GM23338 (cell line): Measurements from ENCODE around the gene SLC9A3. TPM values are rescaled to one million over a fixed set of nuclear protein-coding genes. Genes with fewer than 3 reads are reported as not detected.

Experiments used
- ATAC-seq: fragments of 200-7000 bp; cut with Tn5 transposase; 3 replicates; pipeline ENCODE4 v1.9.1; 2020
- DNase-seq: peaks from one replicate; pipeline ENCODE4 v3.0.0-alpha.2; 2015; ENCODE audit warnings: low spot score
- H2AFZ ChIP-seq: fragments of 200-600 bp; sonication (generic); 2 replicates; pipeline ENCODE4 v1.8.0; 2016; ENCODE audit warnings: antibody characterized with exemption, mild to moderate bottlenecking, moderate library complexity
- H3F3A ChIP-seq: fragments of 200-600 bp; sonication (generic); replicated peaks from 2 replicates; pipeline ENCODE4 v1.8.0; 2017; ENCODE audit warnings: antibody characterized with exemption, mixed run types, low read depth
- H3K27ac ChIP-seq: fragments of 200-600 bp; sonication (generic); 2 replicates; pipeline ENCODE4 v1.6.1; 2016; ENCODE audit warnings: low read depth
- H3K27me3 ChIP-seq: fragments of 200-600 bp; sonication (generic); 2 replicates; pipeline ENCODE4 v1.8.0; 2016; ENCODE audit warnings: mild to moderate bottlenecking, mixed run types, moderate library complexity; ENCODE audit not compliant: insufficient read depth
- H3K36me3 ChIP-seq: fragments of 200-600 bp; sonication (generic); 2 replicates; pipeline ENCODE4 v1.8.0; 2016; ENCODE audit warnings: mild to moderate bottlenecking; ENCODE audit not compliant: insufficient read depth
- H3K4me1 ChIP-seq: fragments of 200-600 bp; sonication (generic); 2 replicates; pipeline ENCODE4 v1.8.0; 2016; ENCODE audit warnings: mild to moderate bottlenecking, moderate library complexity; ENCODE audit not compliant: insufficient read depth
- H3K4me2 ChIP-seq: fragments of 200-600 bp; sonication (generic); 2 replicates; pipeline ENCODE4 v1.7.1; 2017; ENCODE audit warnings: mixed run types
- H3K4me3 ChIP-seq: fragments of 200-600 bp; sonication (generic); 2 replicates; pipeline ENCODE4 v1.6.1; 2016; ENCODE audit warnings: mixed run types
- H3K79me2 ChIP-seq: fragments of 200-600 bp; sonication (generic); replicated peaks from 2 replicates; pipeline ENCODE4 v1.8.0; 2017; ENCODE audit warnings: mild to moderate bottlenecking; ENCODE audit not compliant: insufficient read depth
- H3K9me2 ChIP-seq: fragments of 200-600 bp; sonication (generic); 2 replicates; pipeline ENCODE4 v1.8.0; 2017; ENCODE audit not compliant: insufficient read depth
- H4K20me1 ChIP-seq: fragments of 200-600 bp; sonication (generic); replicated peaks from 2 replicates; pipeline ENCODE4 v1.8.0; 2017; ENCODE audit warnings: mild to moderate bottlenecking; ENCODE audit not compliant: insufficient read depth
- H3K27ac Mint-ChIP-seq: 2 replicates; pipeline ENCODE4 v1.8.0; 2020; ENCODE audit warnings: inconsistent platforms, mild to moderate bottlenecking, moderate library complexity, mixed read lengths
- H3K27me3 Mint-ChIP-seq: 3 replicates; pipeline ENCODE4 v1.8.0; 2022; ENCODE audit warnings: low read depth, mild to moderate bottlenecking, moderate library complexity, mixed read lengths, inconsistent platforms; ENCODE audit not compliant: insufficient read depth, poor library complexity
- H3K36me3 Mint-ChIP-seq: 3 replicates; pipeline ENCODE4 v1.8.0; 2021; ENCODE audit warnings: low read depth, mild to moderate bottlenecking, inconsistent platforms, moderate library complexity, mixed read lengths
- H3K4me1 Mint-ChIP-seq: 3 replicates; pipeline ENCODE4 v1.8.0; 2020; ENCODE audit warnings: mild to moderate bottlenecking, inconsistent platforms, mixed read lengths
- H3K4me3 Mint-ChIP-seq: 3 replicates; pipeline ENCODE4 v1.8.0; 2021; ENCODE audit warnings: moderate library complexity, mild to moderate bottlenecking, inconsistent platforms, mixed read lengths
- H3K9me3 Mint-ChIP-seq: 3 replicates; pipeline ENCODE4 v1.8.0; 2020; ENCODE audit warnings: moderate library complexity, mild to moderate bottlenecking, inconsistent platforms, mixed read lengths
- CREB1 ChIP-seq: fragments of 250-450 bp; sonication (Bioruptor Pico); IDR thresholded peaks from 2 replicates; pipeline ENCODE4 v1.5.0; 2020; ENCODE audit warnings: low read depth, mild to moderate bottlenecking, moderate library complexity
- CTCF ChIP-seq, 2 experiments: fragments of 200-600 bp in 1 of 2; sonication (generic) in 1 of 2; conservative IDR thresholded peaks; 2 replicates each; pipeline versions ENCODE4 v1.5.1 to v1.6.1; 2016 to 2017; ENCODE audit warnings: antibody characterized with exemption in 2 of 2, low read depth in 2 of 2, mild to moderate bottlenecking in 2 of 2, moderate library complexity in 1 of 2
- EZH2 ChIP-seq: fragments of 200-600 bp; sonication (generic); IDR thresholded peaks from one replicate; pipeline ENCODE4 v1.8.0; 2017; ENCODE audit warnings: antibody characterized with exemption, mild to moderate bottlenecking, low read depth; ENCODE audit not compliant: unreplicated experiment
- EZH2phosphoT487 ChIP-seq: fragments of 200-600 bp; sonication (generic); IDR thresholded peaks from one replicate; pipeline ENCODE4 v1.8.1; 2018; ENCODE audit warnings: antibody characterized with exemption; ENCODE audit not compliant: unreplicated experiment
- JUNB ChIP-seq: IDR thresholded peaks from one replicate; pipeline ENCODE4 v1.6.1; 2016; ENCODE audit warnings: antibody characterized with exemption; ENCODE audit not compliant: unreplicated experiment
- NANOG ChIP-seq: IDR thresholded peaks from 2 replicates; pipeline ENCODE4 v1.6.1; 2016; ENCODE audit warnings: antibody characterized with exemption, borderline replicate concordance
- POLR2AphosphoS5 ChIP-seq: IDR thresholded peaks from 2 replicates; pipeline ENCODE4 v1.6.1; 2016; ENCODE audit warnings: antibody characterized with exemption, low read depth
- REST ChIP-seq: IDR thresholded peaks from one replicate; pipeline ENCODE4 v1.6.1; 2018; ENCODE audit warnings: antibody characterized with exemption; ENCODE audit not compliant: unreplicated experiment
- STAT1 ChIP-seq: IDR thresholded peaks from one replicate; pipeline ENCODE4 v1.6.1; 2016; ENCODE audit warnings: antibody characterized with exemption; ENCODE audit not compliant: unreplicated experiment
- ZNF114 ChIP-seq: fragments of 250-450 bp; sonication (Bioruptor Pico); IDR thresholded peaks from 2 replicates; pipeline ENCODE4 v1.5.0; 2020; ENCODE audit warnings: mild to moderate bottlenecking, moderate library complexity
- ZNF331 ChIP-seq: fragments of 250-450 bp; sonication (Bioruptor Pico); IDR thresholded peaks from 2 replicates; pipeline ENCODE4 v1.5.0; 2020; ENCODE audit warnings: low read depth, mild to moderate bottlenecking, moderate library complexity
- polyA plus RNA-seq: library from polyadenylated mRNA; unstranded; fragments of >200 nt; fragmentation: Nextera tagmentation; extraction: Ambion mirVana; gene quantifications from 2 replicates; pipeline ENCODE4 v1.2.1, GENCODE V29; 2016
- total RNA-seq: library from RNA; depleted of rRNA; stranded (reverse); fragments of >200 nt; shearing (Covaris generic); gene quantifications from 2 replicates; pipeline ENCODE4 v1.2.3, GENCODE V29; 2014
- TF ChIP-seq, protein P1 (sequence below): IDR thresholded peaks from 2 replicates; pipeline ENCODE4 v1.6.1; 2016; ENCODE audit warnings: antibody characterized with exemption
- TF ChIP-seq, protein P2 (sequence below): fragments of 250-450 bp; sonication (Bioruptor Pico); IDR thresholded peaks from 2 replicates; pipeline ENCODE4 v1.5.0; 2020; ENCODE audit warnings: mild to moderate bottlenecking, moderate library complexity

The SLC9A3 gene
- total and polyA plus RNA-seq, 2 experiments from 2014 or later = 0.39 to 3.1 TPM

DNA sequence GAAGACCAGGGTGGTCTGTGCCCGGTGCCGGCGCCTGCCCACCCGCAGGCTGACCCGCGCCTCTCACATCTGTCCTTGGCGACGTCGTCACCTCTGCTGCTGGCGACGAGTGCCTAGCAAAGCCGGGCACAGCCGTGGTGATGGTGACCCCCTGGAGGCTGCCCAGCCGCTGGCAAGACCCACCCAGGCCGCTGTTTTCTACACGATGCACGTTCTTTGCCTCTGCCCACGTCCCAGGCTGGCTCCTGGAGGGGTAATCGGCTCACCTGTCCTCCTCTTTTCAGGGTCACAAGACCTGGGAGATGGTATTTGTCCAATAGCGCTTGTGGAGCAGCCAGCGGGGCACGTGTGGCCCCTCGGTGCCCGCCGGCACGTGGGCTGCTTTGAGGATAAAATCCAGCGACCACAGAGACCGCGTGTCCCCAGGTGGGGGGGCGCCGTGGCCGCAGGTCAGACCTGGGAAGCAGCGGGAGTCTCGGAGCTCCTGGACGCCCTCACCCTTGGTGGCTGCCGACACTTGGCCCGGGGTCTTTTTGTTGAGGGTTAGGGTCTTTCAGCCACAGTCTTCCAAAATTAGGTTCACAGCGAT, 29.5 kb downstream of the SLC9A3 start:
- TF ChIP-seq EZH2phosphoT487 (no peak), ZNF331 (CRISPR knock-in tag) (no peak), POLR2AphosphoS5 (no peak), REST (no peak), CREB1 (CRISPR knock-in tag) (no peak), NANOG (no peak), JUNB (no peak), ZNF114 (CRISPR knock-in tag) (no peak), STAT1 (no peak), CTCF (conservative IDR thresholded peaks at IDR 0.05; ENCODE audit: low read depth in 2 of 2) (no peak), EZH2 (no peak)
- TF ChIP-seq, protein P1, sequence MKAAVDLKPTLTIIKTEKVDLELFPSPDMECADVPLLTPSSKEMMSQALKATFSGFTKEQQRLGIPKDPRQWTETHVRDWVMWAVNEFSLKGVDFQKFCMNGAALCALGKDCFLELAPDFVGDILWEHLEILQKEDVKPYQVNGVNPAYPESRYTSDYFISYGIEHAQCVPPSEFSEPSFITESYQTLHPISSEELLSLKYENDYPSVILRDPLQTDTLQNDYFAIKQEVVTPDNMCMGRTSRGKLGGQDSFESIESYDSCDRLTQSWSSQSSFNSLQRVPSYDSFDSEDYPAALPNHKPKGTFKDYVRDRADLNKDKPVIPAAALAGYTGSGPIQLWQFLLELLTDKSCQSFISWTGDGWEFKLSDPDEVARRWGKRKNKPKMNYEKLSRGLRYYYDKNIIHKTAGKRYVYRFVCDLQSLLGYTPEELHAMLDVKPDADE = no peak
- TF ChIP-seq, protein P2, sequence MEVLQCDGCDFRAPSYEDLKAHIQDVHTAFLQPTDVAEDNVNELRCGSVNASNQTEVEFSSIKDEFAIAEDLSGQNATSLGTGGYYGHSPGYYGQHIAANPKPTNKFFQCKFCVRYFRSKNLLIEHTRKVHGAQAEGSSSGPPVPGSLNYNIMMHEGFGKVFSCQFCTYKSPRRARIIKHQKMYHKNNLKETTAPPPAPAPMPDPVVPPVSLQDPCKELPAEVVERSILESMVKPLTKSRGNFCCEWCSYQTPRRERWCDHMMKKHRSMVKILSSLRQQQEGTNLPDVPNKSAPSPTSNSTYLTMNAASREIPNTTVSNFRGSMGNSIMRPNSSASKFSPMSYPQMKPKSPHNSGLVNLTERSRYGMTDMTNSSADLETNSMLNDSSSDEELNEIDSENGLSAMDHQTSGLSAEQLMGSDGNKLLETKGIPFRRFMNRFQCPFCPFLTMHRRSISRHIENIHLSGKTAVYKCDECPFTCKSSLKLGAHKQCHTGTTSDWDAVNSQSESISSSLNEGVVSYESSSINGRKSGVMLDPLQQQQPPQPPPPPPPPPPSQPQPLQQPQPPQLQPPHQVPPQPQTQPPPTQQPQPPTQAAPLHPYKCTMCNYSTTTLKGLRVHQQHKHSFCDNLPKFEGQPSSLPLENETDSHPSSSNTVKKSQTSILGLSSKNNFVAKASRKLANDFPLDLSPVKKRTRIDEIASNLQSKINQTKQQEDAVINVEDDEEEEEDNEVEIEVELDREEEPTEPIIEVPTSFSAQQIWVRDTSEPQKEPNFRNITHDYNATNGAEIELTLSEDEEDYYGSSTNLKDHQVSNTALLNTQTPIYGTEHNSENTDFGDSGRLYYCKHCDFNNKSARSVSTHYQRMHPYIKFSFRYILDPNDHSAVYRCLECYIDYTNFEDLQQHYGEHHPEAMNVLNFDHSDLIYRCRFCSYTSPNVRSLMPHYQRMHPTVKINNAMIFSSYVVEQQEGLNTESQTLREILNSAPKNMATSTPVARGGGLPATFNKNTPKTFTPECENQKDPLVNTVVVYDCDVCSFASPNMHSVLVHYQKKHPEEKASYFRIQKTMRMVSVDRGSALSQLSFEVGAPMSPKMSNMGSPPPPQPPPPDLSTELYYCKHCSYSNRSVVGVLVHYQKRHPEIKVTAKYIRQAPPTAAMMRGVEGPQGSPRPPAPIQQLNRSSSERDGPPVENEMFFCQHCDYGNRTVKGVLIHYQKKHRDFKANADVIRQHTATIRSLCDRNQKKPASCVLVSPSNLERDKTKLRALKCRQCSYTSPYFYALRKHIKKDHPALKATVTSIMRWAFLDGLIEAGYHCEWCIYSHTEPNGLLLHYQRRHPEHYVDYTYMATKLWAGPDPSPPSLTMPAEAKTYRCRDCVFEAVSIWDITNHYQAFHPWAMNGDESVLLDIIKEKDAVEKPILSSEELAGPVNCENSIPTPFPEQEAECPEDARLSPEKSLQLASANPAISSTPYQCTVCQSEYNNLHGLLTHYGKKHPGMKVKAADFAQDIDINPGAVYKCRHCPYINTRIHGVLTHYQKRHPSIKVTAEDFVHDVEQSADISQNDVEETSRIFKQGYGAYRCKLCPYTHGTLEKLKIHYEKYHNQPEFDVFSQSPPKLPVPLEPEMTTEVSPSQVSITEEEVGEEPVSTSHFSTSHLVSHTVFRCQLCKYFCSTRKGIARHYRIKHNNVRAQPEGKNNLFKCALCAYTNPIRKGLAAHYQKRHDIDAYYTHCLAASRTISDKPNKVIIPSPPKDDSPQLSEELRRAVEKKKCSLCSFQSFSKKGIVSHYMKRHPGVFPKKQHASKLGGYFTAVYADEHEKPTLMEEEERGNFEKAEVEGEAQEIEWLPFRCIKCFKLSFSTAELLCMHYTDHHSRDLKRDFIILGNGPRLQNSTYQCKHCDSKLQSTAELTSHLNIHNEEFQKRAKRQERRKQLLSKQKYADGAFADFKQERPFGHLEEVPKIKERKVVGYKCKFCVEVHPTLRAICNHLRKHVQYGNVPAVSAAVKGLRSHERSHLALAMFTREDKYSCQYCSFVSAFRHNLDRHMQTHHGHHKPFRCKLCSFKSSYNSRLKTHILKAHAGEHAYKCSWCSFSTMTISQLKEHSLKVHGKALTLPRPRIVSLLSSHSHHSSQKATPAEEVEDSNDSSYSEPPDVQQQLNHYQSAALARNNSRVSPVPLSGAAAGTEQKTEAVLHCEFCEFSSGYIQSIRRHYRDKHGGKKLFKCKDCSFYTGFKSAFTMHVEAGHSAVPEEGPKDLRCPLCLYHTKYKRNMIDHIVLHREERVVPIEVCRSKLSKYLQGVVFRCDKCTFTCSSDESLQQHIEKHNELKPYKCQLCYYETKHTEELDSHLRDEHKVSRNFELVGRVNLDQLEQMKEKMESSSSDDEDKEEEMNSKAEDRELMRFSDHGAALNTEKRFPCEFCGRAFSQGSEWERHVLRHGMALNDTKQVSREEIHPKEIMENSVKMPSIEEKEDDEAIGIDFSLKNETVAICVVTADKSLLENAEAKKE (CRISPR knock-in tag) = no peak
- H3K27ac Mint-ChIP-seq = no peak overlapping the region
- no peak overlapping the region for H2AFZ ChIP-seq
- no peak for DNase-seq
- H3K27me3 Mint-ChIP-seq = peaks cover 86% of the 10 kb centered on the region
- H4K20me1 ChIP-seq = no peaks in the 10 kb centered on the region
- 0 out of 3 replicates have a peak, but pooled peaks cover 4% of the 10 kb centered on the region for H3K9me3 Mint-ChIP-seq
- H3K9me2 ChIP-seq = no peaks in the 10 kb centered on the region
- no peaks in the 10 kb centered on the region; the same call in 1 of the 2 replicates for H3K4me1 ChIP-seq
- H3K79me2 ChIP-seq = no peaks in the 10 kb centered on the region
- no peaks in the 10 kb centered on the region for H3F3A ChIP-seq
- H3K36me3 ChIP-seq = no peaks in the 10 kb centered on the region
- peaks cover 19% of the 10 kb centered on the region for H3K4me1 Mint-ChIP-seq
- peaks cover 16% of the 10 kb centered on the region for H3K27me3 ChIP-seq
- H3K4me2 ChIP-seq = no peak overlapping the region; the same call in 1 of the 2 replicates
- ATAC-seq = no peak
- no peak overlapping the region for H3K27ac ChIP-seq
- H3K36me3 Mint-ChIP-seq = no peaks in the 10 kb centered on the region; the same call in 2 of the 3 replicates
- H3K4me3 Mint-ChIP-seq = peak overlapping the region; percentile 48; the same call in 2 of the 3 replicates
- no peak overlapping the region for H3K4me3 ChIP-seq
